HFF-Myc (cell line): Measurements from ENCODE around the gene HYDIN.

Experiments used
- DNase-seq: peaks from one replicate; pipeline ENCODE4 v3.0.0-alpha.2; 2011; ENCODE audit warnings: low read depth; ENCODE audit errors: extremely low read depth
- H3K4me3 ChIP-seq: replicated peaks from 2 replicates; pipeline ENCODE4 v1.5.1; 2011; ENCODE audit warnings: low read depth, mild to moderate bottlenecking, control low read depth, low read length
- CTCF ChIP-seq: IDR thresholded peaks from 2 replicates; pipeline ENCODE4 v1.5.1; 2012; ENCODE audit warnings: mild to moderate bottlenecking, low read depth, low read length, control low read depth; ENCODE audit errors: missing control alignments

Gene HYDIN

GRCh38 chr16:70770626-70771552 is 459.6 kb downstream of the HYDIN start:
- peak; percentile 96 for TF ChIP-seq CTCF
- no peak for DNase-seq
- H3K4me3 ChIP-seq: no peak overlapping the region

- no peak for DNase-seq
- H3K4me3 ChIP-seq: no peak overlapping the region
- no peak for TF ChIP-seq CTCF
Observed at GRCh38 chr16:70770291-70770625, 460.3 kb downstream of the HYDIN start.

- H3K4me3 ChIP-seq: no peak overlapping the region
- TF ChIP-seq CTCF: no peak
- no peak for DNase-seq
Observed at GRCh38 chr16:70769761-70770160, 460.8 kb downstream of the HYDIN start.

- H3K4me3 ChIP-seq: no peak overlapping the region
- no peak for DNase-seq
- no peak for TF ChIP-seq CTCF
Observed at GRCh38 chr16:70769131-70769530, 461.4 kb downstream of the HYDIN start.

GRCh38 chr16:70768203-70768580 is 462.3 kb downstream of the HYDIN start:
- H3K4me3 ChIP-seq: no peak overlapping the region
- TF ChIP-seq CTCF: no peak
- DNase-seq: no peak

GRCh38 chr16:70767377-70768202 is 462.9 kb downstream of the HYDIN start:
- no peak for TF ChIP-seq CTCF
- H3K4me3 ChIP-seq: no peak overlapping the region
- DNase-seq: no peak
